Right cardiac atrium (tissue), 5 donors: ENCODE measurements around the gene ARFGAP1. TPM values are rescaled to one million over a fixed set of nuclear protein-coding genes. Genes with fewer than 3 reads are reported as not detected.
A peak's percentile ranks its signal among the peaks of the same experiment; 100 is the strongest.

Experiments
- ATAC-seq, 2 donors: fragments of 200-7000 bp; cut with Tn5 transposase; one replicate each; pipeline versions ENCODE4 v1.8.0 to v1.9.1; 2020; ENCODE audit warnings: moderate library complexity in 2 of 2, mild to moderate bottlenecking in 1 of 2
- DNase-seq, 3 donors: peaks; one replicate each; pipeline ENCODE4 v3.0.0-alpha.2; 2020
- H3K27ac ChIP-seq: one replicate; pipeline ENCODE4 v1.5.1; 2013; ENCODE audit warnings: mild to moderate bottlenecking, low read length, control low read depth, moderate library complexity
- H3K27me3 ChIP-seq: one replicate; pipeline ENCODE4 v1.6.1; 2013; ENCODE audit not compliant: control insufficient read depth, insufficient read depth
- H3K4me1 ChIP-seq: one replicate; pipeline ENCODE4 v1.6.1; 2013; ENCODE audit warnings: low read length; ENCODE audit not compliant: control insufficient read depth, insufficient read depth
- H3K4me3 ChIP-seq: one replicate; pipeline ENCODE4 v1.5.1; 2013; ENCODE audit warnings: low read length, control low read depth
- H3K9me3 ChIP-seq: one replicate; pipeline ENCODE4 v1.6.1; 2013; ENCODE audit warnings: low read length; ENCODE audit not compliant: control insufficient read depth
- WGBS: extraction: QIAGEN DNeasy Blood & Tissue Kit; methylation state at CpG from one replicate; pipeline ENCODE4 v1.1.7; 2013; 5-methylcytosine and 5-hydroxymethylcytosine counted together
- intact Hi-C, 4 donors: fragments of 100-400 bp; cut with DNase I; formaldehyde crosslinking; loops; one replicate each; pipeline versions ENCODE4 v1.11.0 to v1.14.0; 2022 to 2023
- polyA plus RNA-seq: library from polyadenylated mRNA; stranded (reverse); fragments of 200-250 nt; gene quantifications from one replicate; pipeline ENCODE4 v1.2.3, GENCODE V29; 2013
- total RNA-seq, 4 donors: library from RNA; stranded (reverse); fragmentation: NEBNext Ultra II Directional; extraction: Animal tissue kit (Norgen Biotek cat#: 25700); gene quantifications; one replicate each; pipeline ENCODE4 v1.2.1, GENCODE V29; 2021
- donor health status: healthy with polysubstance abuse.
- donor health status: DM: no; HTN: yes; CAD: no.
- donor health status: DM: no; HTN: no; CAD: no.
- donor health status: DM: no; HTN: yes; CAD: no; lungs with severe emphysema.
- donor health status: DM: yes; HTN: yes; CAD: no.

ARFGAP1 gene
- total and polyA plus RNA-seq, 5 donors: 36.9 to 50.7 (median 39.9) TPM

GRCh38 chr20:63318391-63319163 is 46.0 kb downstream of the ARFGAP1 start:
- no peaks in the 10 kb centered on the region for H3K4me1 ChIP-seq
- DNase-seq (peak in 1 of 3 donors; percentile 44), ATAC-seq (no peak)
- no peak overlapping the region for H3K4me3 ChIP-seq
- 90% methylated on average over 24 of the region's 24 CpGs for WGBS
- H3K9me3 ChIP-seq: no peaks in the 10 kb centered on the region
- no peaks in the 10 kb centered on the region for H3K27me3 ChIP-seq
- no peak overlapping the region for H3K27ac ChIP-seq
- intact Hi-C loops: no loop called here

- H3K27me3 ChIP-seq: no peaks in the 10 kb centered on the region
- no peak overlapping the region for H3K4me3 ChIP-seq
- no peaks in the 10 kb centered on the region for H3K4me1 ChIP-seq
- ATAC-seq: no peak
- 83% methylated on average over 25 of the region's 25 CpGs for WGBS
- no peak overlapping the region for H3K27ac ChIP-seq
- peak in 1 of 3 donors; percentile 29 for DNase-seq
- no peaks in the 10 kb centered on the region for H3K9me3 ChIP-seq
- intact Hi-C loops: no loop called here
Measured at GRCh38 chr20:63319164-63320040, 46.8 kb downstream of the ARFGAP1 start.

GRCh38 chr20:63320041-63320511 is 47.5 kb downstream of the ARFGAP1 start:
- ATAC-seq (no peak), DNase-seq (peak in 1 of 3 donors; percentile 36)
- Histone ChIP-seq H3K9me3 (no peaks in the 10 kb centered on the region), H3K27ac (no peak overlapping the region), H3K27me3 (no peaks in the 10 kb centered on the region), H3K4me1 (no peaks in the 10 kb centered on the region), H3K4me3 (no peak overlapping the region)
- WGBS: 83% methylated on average over 23 of the region's 23 CpGs
- intact Hi-C loops: no loop called here

GRCh38 chr20:63320616-63321147 is 48.1 kb downstream of the ARFGAP1 start:
- peak in 1 of 3 donors; percentile 54 for DNase-seq
- H3K27me3 ChIP-seq: no peaks in the 10 kb centered on the region

GRCh38 chr20:63321148-63321831 is 48.7 kb downstream of the ARFGAP1 start:
- Histone ChIP-seq H3K4me3 (no peak overlapping the region), H3K9me3 (no peaks in the 10 kb centered on the region), H3K27ac (no peak overlapping the region), H3K4me1 (no peaks in the 10 kb centered on the region), H3K27me3 (no peaks in the 10 kb centered on the region)
- intact Hi-C loops: no loop called here
- ATAC-seq (peak; percentile 86 to 88), DNase-seq (peak; percentile 91 to 94 (median 92))
- 32% methylated on average over 20 of the region's 20 CpGs for WGBS

More at GRCh38 chr20:63320616-63321147, 48.1 kb downstream of the ARFGAP1 start:
- no peaks in the 10 kb centered on the region for H3K9me3 ChIP-seq
- no peak overlapping the region for H3K4me3 ChIP-seq
- no peak overlapping the region for H3K27ac ChIP-seq
- intact Hi-C loops: no loop called here
- 77% methylated on average over 10 of the region's 10 CpGs for WGBS
- ATAC-seq: no peak
- no peaks in the 10 kb centered on the region for H3K4me1 ChIP-seq

- Histone ChIP-seq H3K4me1 (no peaks in the 10 kb centered on the region), H3K9me3 (no peaks in the 10 kb centered on the region), H3K27me3 (no peaks in the 10 kb centered on the region), H3K4me3 (no peak overlapping the region), H3K27ac (no peak overlapping the region)
- WGBS: 64% methylated on average over 34 of the region's 34 CpGs
- intact Hi-C loops: no loop called here
- ATAC-seq (no peak), DNase-seq (peak in 1 of 3 donors; percentile 53)
Measured at GRCh38 chr20:63322146-63322932, 49.7 kb downstream of the ARFGAP1 start.

GRCh38 chr20:63322933-63323273 is 50.3 kb downstream of the ARFGAP1 start:
- Histone ChIP-seq H3K27ac (no peak overlapping the region), H3K9me3 (no peaks in the 10 kb centered on the region), H3K4me1 (no peaks in the 10 kb centered on the region), H3K27me3 (no peaks in the 10 kb centered on the region), H3K4me3 (no peak overlapping the region)
- ATAC-seq (no peak), DNase-seq (peak in 1 of 3 donors; percentile 45)
- intact Hi-C loops: no loop called here
- 24% methylated on average over 15 of the region's 15 CpGs for WGBS

GRCh38 chr20:63323357-63323981 is 50.9 kb downstream of the ARFGAP1 start:
- Histone ChIP-seq H3K4me3 (no peak overlapping the region), H3K27me3 (no peaks in the 10 kb centered on the region), H3K9me3 (no peaks in the 10 kb centered on the region), H3K4me1 (no peaks in the 10 kb centered on the region), H3K27ac (no peak overlapping the region)
- intact Hi-C loops: no loop called here
- 61% methylated on average over 18 of the region's 18 CpGs for WGBS
- DNase-seq (peak in 1 of 3 donors; percentile 9), ATAC-seq (no peak)

- intact Hi-C loops: no loop called here
- ATAC-seq (no peak), DNase-seq (peak in 1 of 3 donors; percentile 24)
- no peaks in the 10 kb centered on the region for H3K9me3 ChIP-seq
- H3K4me3 ChIP-seq: no peak overlapping the region
- no peaks in the 10 kb centered on the region for H3K27me3 ChIP-seq
- no peak overlapping the region for H3K27ac ChIP-seq
- no peaks in the 10 kb centered on the region for H3K4me1 ChIP-seq
- WGBS: 91% methylated on average over 10 of the region's 10 CpGs
Measured at GRCh38 chr20:63325021-63325471, 52.4 kb downstream of the ARFGAP1 start.
